Activated naive CD4-positive, alpha-beta T cell treated with anti-CD3 and anti-CD28 coated beads for 36 hours (primary cell): ENCODE data around the gene GRID1. TPM values are rescaled to one million over a fixed set of nuclear protein-coding genes. Genes with fewer than 3 reads are reported as not detected.
"Not testable (repeated sequence)": the region's sequence is repeated elsewhere in the genome, so short reads cannot be mapped to it uniquely, and the experiment has no call there.

ENCODE experiments used
- CTCF ChIA-PET: fragments of 350-600 bp; sonication (Branson Sonifier 250); formaldehyde crosslinking; loops from one replicate; lab custom pipeline; 2021; ENCODE audit warnings: antibody characterized with exemption; lab: Charles Lee
- DNase-seq: peaks from one replicate; pipeline ENCODE4 v3.0.0-alpha.2; 2020
- H3K27ac Mint-ChIP-seq: one replicate; pipeline ENCODE4 v1.8.0; 2021; ENCODE audit warnings: mild to moderate bottlenecking, mixed read lengths
- H3K27me3 Mint-ChIP-seq: one replicate; pipeline ENCODE4 v1.8.0; 2021; ENCODE audit warnings: low read depth, mixed read lengths
- H3K36me3 Mint-ChIP-seq: one replicate; pipeline ENCODE4 v1.8.0; 2021; ENCODE audit warnings: low read depth, mixed read lengths
- H3K4me1 Mint-ChIP-seq: one replicate; pipeline ENCODE4 v1.8.0; 2021; ENCODE audit warnings: low read depth, mixed read lengths
- H3K4me3 Mint-ChIP-seq: one replicate; pipeline ENCODE4 v1.8.0; 2021; ENCODE audit warnings: mild to moderate bottlenecking, moderate library complexity, mixed read lengths
- H3K9me3 Mint-ChIP-seq: one replicate; pipeline ENCODE4 v1.8.0; 2021; ENCODE audit warnings: mixed read lengths
- intact Hi-C: fragments of 100-400 bp; cut with micrococcal nuclease; formaldehyde crosslinking; loops from one replicate; pipeline ENCODE4 v1.15.1; 2023
- total RNA-seq, 2 experiments: library from RNA; stranded (reverse); gene quantifications; one replicate each; pipeline ENCODE4 v1.2.3, GENCODE V29; 2021

GRID1 gene
- total RNA-seq, 2 experiments from 2014 or later: not detected

DNA sequence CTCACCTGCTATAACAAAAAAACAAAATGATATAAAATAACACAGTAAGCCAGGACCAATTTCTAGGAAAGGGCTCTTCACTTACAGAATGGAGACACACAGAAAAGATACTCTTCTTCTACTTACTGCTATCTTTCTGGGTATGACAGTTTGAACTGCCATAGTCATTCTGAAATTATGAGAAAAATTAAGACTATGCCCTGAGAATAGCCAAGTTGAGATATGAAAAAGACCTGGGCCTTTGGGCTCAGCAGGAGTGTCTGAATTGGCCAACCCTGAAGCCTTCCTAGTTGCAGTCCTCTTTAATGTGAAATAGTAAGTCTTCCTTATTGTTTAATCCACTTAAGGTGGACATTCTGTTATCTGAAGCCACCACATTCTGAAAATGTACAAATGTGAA lies 519.5 kb downstream of the GRID1 start:
- intact Hi-C loops: no loop called here
- Mint-ChIP-seq H3K36me3 (no peaks in the 10 kb centered on the region), H3K4me1 (no peaks in the 10 kb centered on the region), H3K27ac (no peak overlapping the region), H3K27me3 (no peaks in the 10 kb centered on the region), H3K9me3 (no peaks in the 10 kb centered on the region), H3K4me3 (no peak overlapping the region)
- CTCF ChIA-PET: no interaction called here
- DNase-seq: no peak

DNA sequence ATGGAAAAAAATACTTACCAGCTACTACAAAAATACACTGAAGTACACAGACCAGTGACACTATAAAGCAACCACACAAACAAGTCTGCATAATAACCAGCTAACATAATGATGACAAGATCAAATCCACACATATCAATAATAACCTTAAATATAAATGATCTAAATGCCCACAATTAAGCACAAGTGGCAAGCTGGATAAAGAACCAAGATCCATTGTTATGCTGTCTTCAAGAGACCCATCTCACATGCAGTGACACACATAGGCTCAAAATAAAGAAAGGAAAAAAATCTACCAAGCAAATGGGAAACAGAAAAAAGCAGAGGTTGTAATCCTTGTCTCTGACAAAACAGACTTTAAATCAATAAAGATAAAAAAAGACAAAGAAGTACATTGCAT lies 527.9 kb downstream of the GRID1 start:
- CTCF ChIA-PET, H3K27me3 Mint-ChIP-seq, intact Hi-C loops, H3K4me1 Mint-ChIP-seq, H3K27ac Mint-ChIP-seq, H3K4me3 Mint-ChIP-seq, DNase-seq, H3K36me3 Mint-ChIP-seq: not testable (repeated sequence)
- H3K9me3 Mint-ChIP-seq: peaks cover 26% of the 10 kb centered on the region

DNA sequence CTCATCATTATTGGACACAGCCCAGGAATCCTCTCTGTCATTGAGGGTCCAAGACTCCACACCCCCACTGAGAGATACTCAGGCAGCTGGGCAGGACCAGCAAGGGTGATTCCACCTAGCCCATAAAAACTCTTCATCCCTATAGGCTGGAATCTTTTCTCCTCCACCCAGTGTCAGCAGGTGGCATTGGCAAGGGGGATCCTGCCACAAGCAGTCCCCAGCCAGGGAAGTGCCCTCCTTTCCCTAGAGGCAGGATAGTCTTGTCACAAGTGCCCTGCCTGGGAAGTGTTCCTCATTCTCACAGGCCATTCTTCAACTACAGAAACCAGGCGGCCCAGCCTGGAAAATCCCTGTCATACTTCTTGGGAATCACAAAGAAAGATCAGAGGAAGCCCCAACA lies 533.6 kb downstream of the GRID1 start:
- Mint-ChIP-seq H3K4me3 (no peak overlapping the region), H3K36me3 (no peaks in the 10 kb centered on the region), H3K27ac (no peak overlapping the region), H3K27me3 (peaks cover 7% of the 10 kb centered on the region), H3K4me1 (no peaks in the 10 kb centered on the region), H3K9me3 (peaks cover 14% of the 10 kb centered on the region)
- DNase-seq: no peak
- intact Hi-C loops: no loop called here
- CTCF ChIA-PET: no interaction called here

DNA sequence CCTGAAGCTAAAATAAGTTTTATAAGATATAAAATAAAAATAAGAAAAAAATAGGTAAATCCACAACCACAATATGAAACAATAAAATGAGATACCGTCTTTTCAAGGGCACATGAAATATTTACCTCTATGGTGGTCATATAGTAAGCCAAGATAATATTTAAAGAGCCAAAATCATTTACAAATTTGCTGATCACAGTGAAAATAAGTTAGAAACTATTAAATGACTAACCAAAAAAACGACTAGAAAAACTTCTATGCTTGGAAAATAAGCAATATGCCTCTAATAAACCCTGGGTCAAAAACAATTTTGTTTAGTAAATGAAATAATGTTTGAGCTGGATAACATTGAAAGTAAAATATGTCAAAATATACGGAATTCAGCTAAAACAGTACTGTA lies 535.2 kb downstream of the GRID1 start:
- DNase-seq: no peak

DNA sequence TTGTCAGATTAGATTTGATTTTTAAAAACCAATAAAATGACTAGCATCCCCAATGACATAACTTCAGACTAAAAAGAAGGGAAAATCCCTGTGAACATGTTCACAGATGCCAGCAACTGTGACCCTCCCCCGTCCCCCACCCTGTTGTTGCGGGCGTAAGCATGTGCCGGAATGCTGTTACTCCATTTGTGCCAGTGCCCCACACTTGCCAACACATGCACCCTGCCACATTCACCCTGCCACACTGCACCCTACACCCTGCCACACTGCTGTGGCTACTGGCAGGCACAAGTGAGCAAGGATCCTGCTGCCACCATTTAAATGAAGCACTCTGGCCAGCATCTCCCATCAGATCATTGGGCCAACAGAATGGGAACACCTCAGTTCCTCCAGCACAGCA lies 540.2 kb downstream of the GRID1 start:
- H3K27ac Mint-ChIP-seq: no peak overlapping the region
- CTCF ChIA-PET: interaction anchor here (0.5 kb wide), 1 partner anchor 1518 kb away, joined by 3 read pairs; no protein-coding TSS in a partner anchor
- H3K27me3 Mint-ChIP-seq: peaks cover 21% of the 10 kb centered on the region
- no peaks in the 10 kb centered on the region for H3K4me1 Mint-ChIP-seq
- peaks cover 2% of the 10 kb centered on the region for H3K9me3 Mint-ChIP-seq
- intact Hi-C loops: no loop called here
- no peak for DNase-seq
- no peak overlapping the region for H3K4me3 Mint-ChIP-seq
- H3K36me3 Mint-ChIP-seq: no peaks in the 10 kb centered on the region

More for the DNA sequence above, 535.2 kb downstream of the GRID1 start:
- Mint-ChIP-seq H3K36me3 (no peaks in the 10 kb centered on the region), H3K4me3 (no peak overlapping the region), H3K9me3 (peaks cover 9% of the 10 kb centered on the region), H3K27ac (no peak overlapping the region), H3K27me3 (peaks cover 15% of the 10 kb centered on the region), H3K4me1 (no peaks in the 10 kb centered on the region)
- intact Hi-C loops: no loop called here
- CTCF ChIA-PET: no interaction called here

DNA sequence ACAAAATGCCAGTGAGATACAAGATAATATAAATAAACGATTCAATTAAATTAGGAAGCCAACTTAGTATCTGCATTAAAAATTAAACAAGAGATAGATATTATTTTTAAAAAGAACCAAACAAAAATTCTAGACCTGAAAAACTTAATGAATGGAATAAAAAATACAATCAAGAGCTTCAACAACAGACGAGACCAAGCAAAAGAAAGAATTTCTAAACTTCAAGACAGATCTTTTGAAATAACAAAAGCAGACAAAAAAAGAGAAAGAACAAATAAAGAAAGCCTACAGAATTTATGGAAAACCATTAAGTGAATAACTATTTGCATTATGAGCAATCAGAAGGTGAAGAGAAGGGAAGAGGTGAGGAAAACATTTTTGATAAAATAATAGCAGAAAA lies 555.2 kb downstream of the GRID1 start:
- H3K4me1 Mint-ChIP-seq: no peaks in the 10 kb centered on the region
- H3K27me3 Mint-ChIP-seq: no peaks in the 10 kb centered on the region
- H3K27ac Mint-ChIP-seq: no peak overlapping the region

DNA sequence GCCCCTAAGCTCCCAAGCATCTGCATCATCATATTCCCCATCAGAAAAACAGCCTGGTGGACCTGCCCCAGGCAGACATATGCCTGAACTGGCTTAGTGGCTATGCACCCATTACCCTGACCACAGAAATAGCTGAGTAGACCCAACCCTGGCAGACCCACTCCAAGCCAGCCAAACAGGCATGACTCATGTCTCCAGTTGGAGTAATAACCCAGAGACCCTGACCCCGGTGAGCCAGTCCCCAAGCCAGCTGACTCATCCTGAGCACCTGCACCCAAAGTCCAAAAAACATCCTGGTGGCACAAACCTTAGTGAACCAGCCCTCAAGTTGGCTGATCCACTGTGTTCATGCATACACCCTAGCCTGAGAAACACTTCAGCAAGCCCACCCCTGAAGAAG lies 555.9 kb downstream of the GRID1 start:
- peaks cover 21% of the 10 kb centered on the region for H3K9me3 Mint-ChIP-seq
- CTCF ChIA-PET: no interaction called here
- no peaks in the 10 kb centered on the region for H3K27me3 Mint-ChIP-seq
- no peak overlapping the region for H3K4me3 Mint-ChIP-seq
- intact Hi-C loops: no loop called here
- H3K36me3 Mint-ChIP-seq: peaks cover 2% of the 10 kb centered on the region
- no peak overlapping the region for H3K27ac Mint-ChIP-seq
- no peak for DNase-seq
- no peaks in the 10 kb centered on the region for H3K4me1 Mint-ChIP-seq

More for the DNA sequence above, 555.2 kb downstream of the GRID1 start:
- intact Hi-C loops: no loop called here
- CTCF ChIA-PET: no interaction called here
- Mint-ChIP-seq H3K36me3 (peaks cover 2% of the 10 kb centered on the region), H3K4me3 (no peak overlapping the region), H3K9me3 (peaks cover 21% of the 10 kb centered on the region)
- no peak for DNase-seq

DNA sequence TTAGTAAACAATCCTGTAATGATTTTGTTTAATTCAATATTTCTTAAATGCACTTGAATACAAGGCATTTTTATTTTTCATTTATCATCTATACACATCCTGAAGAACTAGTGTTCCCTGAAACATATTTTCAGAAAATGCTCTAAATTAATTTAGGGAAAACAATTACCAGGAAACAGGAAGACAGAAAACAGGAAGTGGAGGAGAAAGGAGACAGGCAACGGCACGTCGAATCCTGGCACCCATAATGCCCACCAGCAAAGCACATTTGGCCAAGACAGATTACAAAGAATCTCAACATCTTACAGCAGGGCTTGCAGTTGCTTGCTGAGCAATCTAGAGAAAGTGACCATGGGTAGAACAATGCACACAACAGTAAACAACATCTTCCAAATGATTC lies 571.1 kb downstream of the GRID1 start:
- Mint-ChIP-seq H3K4me1 (peaks cover 2% of the 10 kb centered on the region), H3K27ac (no peak overlapping the region), H3K27me3 (peaks cover 18% of the 10 kb centered on the region), H3K4me3 (no peak overlapping the region), H3K36me3 (no peaks in the 10 kb centered on the region), H3K9me3 (no peaks in the 10 kb centered on the region)
- DNase-seq: no peak
- CTCF ChIA-PET: no interaction called here
- intact Hi-C loops: no loop called here

DNA sequence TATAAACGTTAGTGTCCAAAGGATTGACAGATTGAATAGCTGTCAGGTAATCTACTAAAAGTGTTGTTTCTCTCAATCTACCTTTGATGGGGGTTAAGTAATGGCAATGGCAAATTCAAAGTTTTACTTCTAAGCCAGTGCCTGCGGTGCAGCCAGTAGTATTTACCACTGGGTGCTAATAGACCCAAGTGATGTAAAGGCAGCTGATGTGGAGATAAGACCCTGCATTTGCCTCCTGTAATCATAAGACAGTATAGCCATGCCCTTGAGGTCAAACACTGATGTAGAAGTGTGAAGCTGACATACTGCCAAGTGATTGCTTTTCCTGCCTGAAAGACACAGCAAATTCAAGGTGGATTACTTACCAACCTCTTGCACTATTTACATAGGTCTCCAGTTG lies 572.0 kb downstream of the GRID1 start:
- DNase-seq: no peak
- H3K4me3 Mint-ChIP-seq: no peak overlapping the region
- no peaks in the 10 kb centered on the region for H3K9me3 Mint-ChIP-seq
- no peak overlapping the region for H3K27ac Mint-ChIP-seq
- CTCF ChIA-PET: no interaction called here
- peaks cover 20% of the 10 kb centered on the region for H3K27me3 Mint-ChIP-seq
- no peaks in the 10 kb centered on the region for H3K36me3 Mint-ChIP-seq
- H3K4me1 Mint-ChIP-seq: peaks cover 2% of the 10 kb centered on the region
- intact Hi-C loops: no loop called here

DNA sequence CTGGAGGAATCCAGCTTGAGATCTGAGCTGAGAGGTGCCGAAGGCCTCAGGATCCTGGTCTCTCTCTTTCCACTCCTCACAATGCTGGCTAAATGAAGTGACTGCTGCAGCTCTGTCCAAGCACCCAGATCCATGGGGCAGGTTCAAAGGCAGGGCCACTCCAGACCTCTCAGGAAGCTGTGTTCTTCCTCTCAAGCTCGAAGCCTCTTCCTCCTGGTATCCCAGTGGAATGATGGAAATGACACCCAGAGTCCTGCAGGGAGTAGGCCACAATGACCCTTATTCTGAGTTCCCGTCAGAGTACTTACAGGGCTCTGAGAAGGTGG lies 574.1 kb downstream of the GRID1 start:
- peaks cover 2% of the 10 kb centered on the region for H3K4me1 Mint-ChIP-seq
- no peaks in the 10 kb centered on the region for H3K36me3 Mint-ChIP-seq
- H3K27ac Mint-ChIP-seq: no peak overlapping the region
- no peak for DNase-seq
- intact Hi-C loops: no loop called here
- no peaks in the 10 kb centered on the region for H3K9me3 Mint-ChIP-seq
- CTCF ChIA-PET: no interaction called here
- H3K4me3 Mint-ChIP-seq: no peak overlapping the region
- peaks cover 7% of the 10 kb centered on the region for H3K27me3 Mint-ChIP-seq

DNA sequence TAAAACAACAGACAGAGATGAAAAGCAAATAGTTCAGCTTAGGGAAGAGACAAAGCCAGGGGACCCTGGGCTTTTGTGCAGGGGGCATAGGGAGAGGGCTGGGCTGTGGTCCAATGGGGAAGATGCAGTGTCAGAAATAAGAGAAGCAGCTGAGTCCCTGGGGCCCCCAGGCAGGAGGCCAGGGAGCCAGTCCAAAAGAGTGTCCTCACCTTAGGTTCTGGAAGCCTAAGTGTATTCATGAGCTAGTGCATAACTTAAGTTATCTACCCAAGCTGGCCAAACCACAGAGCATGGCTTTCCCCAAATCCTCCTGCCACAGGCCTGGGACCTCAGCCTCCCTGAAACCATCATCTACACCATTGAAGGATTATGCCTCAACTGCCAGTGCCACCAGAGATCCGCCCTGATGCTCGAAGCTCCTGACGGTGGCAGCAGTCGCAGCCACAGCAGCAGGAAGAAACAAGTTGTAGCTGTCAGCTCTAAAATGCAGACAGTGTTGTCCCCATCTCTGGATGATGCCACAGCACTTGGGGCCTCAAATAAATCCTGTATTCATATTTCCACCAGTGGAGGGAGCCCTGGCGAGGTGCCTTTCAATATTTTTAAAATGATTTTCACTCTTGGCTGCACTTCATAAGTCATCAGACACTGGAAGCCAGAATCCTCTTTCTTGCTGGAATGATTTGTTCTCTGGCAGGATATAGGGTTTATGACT lies 574.6 kb downstream of the GRID1 start:
- CTCF ChIA-PET: no interaction called here
- peaks cover 7% of the 10 kb centered on the region for H3K27me3 Mint-ChIP-seq
- H3K9me3 Mint-ChIP-seq: no peaks in the 10 kb centered on the region
- no peak for DNase-seq
- no peak overlapping the region for H3K4me3 Mint-ChIP-seq
- peaks cover 2% of the 10 kb centered on the region for H3K4me1 Mint-ChIP-seq
- no peaks in the 10 kb centered on the region for H3K36me3 Mint-ChIP-seq
- no peak overlapping the region for H3K27ac Mint-ChIP-seq
- intact Hi-C loops: no loop called here

DNA sequence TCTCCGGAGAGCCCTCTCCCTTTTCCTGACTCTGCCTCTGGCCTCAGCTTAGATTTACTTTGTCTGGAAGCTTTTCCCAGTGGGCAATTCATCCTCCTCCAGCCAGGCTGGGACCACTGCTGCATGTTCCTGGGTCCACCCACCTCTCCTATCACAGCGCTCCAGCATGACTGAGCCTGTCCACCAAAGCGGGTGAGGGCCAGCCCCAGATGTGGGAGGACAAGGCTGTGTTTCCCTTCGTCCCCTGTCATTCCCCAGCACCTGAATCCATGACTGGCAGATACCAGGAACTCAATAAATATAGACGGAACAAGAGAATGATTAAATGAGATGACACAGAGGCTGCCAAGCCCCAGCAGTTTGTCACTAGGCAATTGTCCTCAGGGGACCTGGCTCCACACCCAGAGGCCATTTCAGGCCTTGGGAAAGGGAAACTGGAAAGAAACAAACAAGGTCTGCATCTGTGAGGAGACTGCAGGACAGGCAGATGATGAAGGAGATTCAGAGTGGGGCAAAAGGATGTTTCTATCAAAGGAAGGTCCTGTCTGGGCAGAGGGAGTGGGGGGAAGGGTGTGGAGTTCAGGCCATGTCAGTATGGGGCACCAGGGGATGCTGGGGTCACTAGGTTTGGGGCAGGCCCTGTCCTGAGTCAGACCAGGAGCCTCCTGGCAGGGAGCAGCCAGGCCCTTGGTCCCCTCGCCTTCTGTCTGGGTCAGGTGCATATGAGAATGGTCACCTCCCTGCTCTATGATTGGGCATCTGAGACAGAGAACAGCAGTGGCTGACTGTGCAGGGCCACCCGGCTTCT lies 576.4 kb downstream of the GRID1 start:
- Mint-ChIP-seq H3K36me3 (no peaks in the 10 kb centered on the region), H3K27ac (no peak overlapping the region), H3K27me3 (peaks cover 5% of the 10 kb centered on the region), H3K9me3 (no peaks in the 10 kb centered on the region), H3K4me3 (no peak overlapping the region), H3K4me1 (peaks cover 2% of the 10 kb centered on the region)
- CTCF ChIA-PET: no interaction called here
- intact Hi-C loops: no loop called here
- DNase-seq: no peak

DNA sequence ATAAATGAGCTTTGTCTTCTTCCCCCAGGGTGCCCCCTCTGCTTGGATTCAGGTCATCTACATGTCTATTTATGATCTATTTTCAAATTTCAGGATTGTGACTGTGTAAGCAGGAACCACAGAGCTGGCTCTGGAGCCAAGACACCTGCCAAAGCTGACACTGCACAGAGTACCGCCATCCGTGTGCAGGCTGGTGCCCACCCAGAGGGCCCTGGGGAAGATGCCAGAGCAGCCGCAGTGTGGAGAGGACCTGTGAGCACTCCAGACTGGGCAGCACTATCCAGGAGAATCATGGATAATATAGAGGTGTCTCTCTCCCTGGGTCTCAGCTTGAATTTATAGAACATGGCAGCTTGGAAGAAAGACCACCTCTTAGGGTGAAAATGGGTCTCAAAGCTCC lies 577.5 kb downstream of the GRID1 start:
- DNase-seq: no peak
- intact Hi-C loops: no loop called here
- CTCF ChIA-PET: interaction anchor here (0.6 kb wide), 1 partner anchor 183 kb away, joined by 3 read pairs; no protein-coding TSS in a partner anchor
- no peak overlapping the region for H3K27ac Mint-ChIP-seq
- H3K4me3 Mint-ChIP-seq: no peak overlapping the region
- no peaks in the 10 kb centered on the region for H3K36me3 Mint-ChIP-seq
- peaks cover 5% of the 10 kb centered on the region for H3K27me3 Mint-ChIP-seq
- no peaks in the 10 kb centered on the region for H3K4me1 Mint-ChIP-seq
- no peaks in the 10 kb centered on the region for H3K9me3 Mint-ChIP-seq
